ENCODE measurements around the gene PHGDH.

DNA sequence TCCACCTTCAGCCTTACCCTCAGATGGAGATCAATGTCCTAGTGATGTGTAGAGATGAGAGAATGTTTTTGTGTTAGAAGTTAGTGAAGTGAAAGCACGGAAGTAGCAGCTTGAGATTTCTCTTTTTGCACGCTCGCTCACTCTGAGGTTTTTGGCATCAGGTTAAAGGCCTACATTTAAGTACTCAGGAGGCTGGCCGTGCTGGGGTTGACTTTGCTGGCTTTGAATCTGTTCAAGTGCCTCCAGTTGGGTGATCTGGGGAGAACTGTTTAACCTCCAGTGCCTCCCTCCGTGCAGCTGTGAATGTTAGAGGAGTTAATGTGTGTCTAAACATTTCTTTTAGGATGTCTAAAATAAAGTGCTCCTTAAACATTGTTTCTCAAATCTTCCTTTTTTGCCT is 13.9 kb downstream of the PHGDH start:
- TF ChIP-seq, protein P1, sequence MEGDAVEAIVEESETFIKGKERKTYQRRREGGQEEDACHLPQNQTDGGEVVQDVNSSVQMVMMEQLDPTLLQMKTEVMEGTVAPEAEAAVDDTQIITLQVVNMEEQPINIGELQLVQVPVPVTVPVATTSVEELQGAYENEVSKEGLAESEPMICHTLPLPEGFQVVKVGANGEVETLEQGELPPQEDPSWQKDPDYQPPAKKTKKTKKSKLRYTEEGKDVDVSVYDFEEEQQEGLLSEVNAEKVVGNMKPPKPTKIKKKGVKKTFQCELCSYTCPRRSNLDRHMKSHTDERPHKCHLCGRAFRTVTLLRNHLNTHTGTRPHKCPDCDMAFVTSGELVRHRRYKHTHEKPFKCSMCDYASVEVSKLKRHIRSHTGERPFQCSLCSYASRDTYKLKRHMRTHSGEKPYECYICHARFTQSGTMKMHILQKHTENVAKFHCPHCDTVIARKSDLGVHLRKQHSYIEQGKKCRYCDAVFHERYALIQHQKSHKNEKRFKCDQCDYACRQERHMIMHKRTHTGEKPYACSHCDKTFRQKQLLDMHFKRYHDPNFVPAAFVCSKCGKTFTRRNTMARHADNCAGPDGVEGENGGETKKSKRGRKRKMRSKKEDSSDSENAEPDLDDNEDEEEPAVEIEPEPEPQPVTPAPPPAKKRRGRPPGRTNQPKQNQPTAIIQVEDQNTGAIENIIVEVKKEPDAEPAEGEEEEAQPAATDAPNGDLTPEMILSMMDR (IDR thresholded peaks at IDR 0.05) = no peak
- TF ChIP-seq EP300 (IDR thresholded peaks at IDR 0.05) (no peak), POLR2A (IDR thresholded peaks at IDR 0.05) (no peak), POLR2AphosphoS5 (IDR thresholded peaks at IDR 0.05) (no peak)
